ENCODE results near the gene SCGB2B2.
"Not testable (repeated sequence)": the region's sequence is repeated elsewhere in the genome, so short reads cannot be mapped to it uniquely, and the experiment has no call there.

DNA sequence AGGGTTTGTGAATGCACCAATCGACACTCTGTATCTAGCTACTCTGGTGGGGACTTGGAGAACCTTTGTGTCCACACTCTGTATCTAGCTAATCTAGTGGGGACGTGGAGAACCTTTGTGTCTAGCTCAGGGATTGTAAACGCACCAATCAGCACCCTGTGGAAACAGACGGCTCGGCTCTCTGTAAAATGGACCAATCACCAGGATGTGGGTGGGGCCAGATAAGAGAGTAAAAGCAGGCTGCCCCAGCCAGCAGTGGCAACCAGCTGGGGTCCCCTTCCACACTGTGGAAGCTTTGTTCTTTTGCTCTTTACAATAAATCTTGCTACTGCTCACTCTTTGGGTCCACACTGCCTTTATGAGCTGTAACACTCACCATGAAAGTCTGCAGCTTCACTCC, 8.3 kb downstream of the SCGB2B2 start:
- TF ChIP-seq, protein P1, sequence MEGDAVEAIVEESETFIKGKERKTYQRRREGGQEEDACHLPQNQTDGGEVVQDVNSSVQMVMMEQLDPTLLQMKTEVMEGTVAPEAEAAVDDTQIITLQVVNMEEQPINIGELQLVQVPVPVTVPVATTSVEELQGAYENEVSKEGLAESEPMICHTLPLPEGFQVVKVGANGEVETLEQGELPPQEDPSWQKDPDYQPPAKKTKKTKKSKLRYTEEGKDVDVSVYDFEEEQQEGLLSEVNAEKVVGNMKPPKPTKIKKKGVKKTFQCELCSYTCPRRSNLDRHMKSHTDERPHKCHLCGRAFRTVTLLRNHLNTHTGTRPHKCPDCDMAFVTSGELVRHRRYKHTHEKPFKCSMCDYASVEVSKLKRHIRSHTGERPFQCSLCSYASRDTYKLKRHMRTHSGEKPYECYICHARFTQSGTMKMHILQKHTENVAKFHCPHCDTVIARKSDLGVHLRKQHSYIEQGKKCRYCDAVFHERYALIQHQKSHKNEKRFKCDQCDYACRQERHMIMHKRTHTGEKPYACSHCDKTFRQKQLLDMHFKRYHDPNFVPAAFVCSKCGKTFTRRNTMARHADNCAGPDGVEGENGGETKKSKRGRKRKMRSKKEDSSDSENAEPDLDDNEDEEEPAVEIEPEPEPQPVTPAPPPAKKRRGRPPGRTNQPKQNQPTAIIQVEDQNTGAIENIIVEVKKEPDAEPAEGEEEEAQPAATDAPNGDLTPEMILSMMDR (conservative IDR thresholded peaks at IDR 0.05; ENCODE audit: low read depth, low read length): not testable (repeated sequence)
- not testable (repeated sequence) for TF ChIP-seq EZH2 (IDR thresholded peaks at IDR 0.05; ENCODE audit: low read length, unreplicated experiment); EZH2phosphoT487 (IDR thresholded peaks at IDR 0.05; ENCODE audit: borderline replicate concordance, low read length)
